HG02571 (cell line): ENCODE results near the gene RHOH.
"Not testable (repeated sequence)": the region's sequence is repeated elsewhere in the genome, so short reads cannot be mapped to it uniquely, and the experiment has no call there.

ENCODE experiments used
- ATAC-seq: cut with Tn5 transposase; IDR thresholded peaks from one replicate; pipeline ENCODE4 v1.9.1; 2021; ENCODE audit warnings: mild to moderate bottlenecking, moderate library complexity; ENCODE audit not compliant: unreplicated experiment

Gene RHOH

GRCh38 chr4:40256817-40257216 is 60.0 kb downstream of the RHOH start:
- no peak for ATAC-seq

- no peak for ATAC-seq
Observed at GRCh38 chr4:40258627-40259026, 61.8 kb downstream of the RHOH start.

GRCh38 chr4:40261231-40262076 is 64.6 kb downstream of the RHOH start:
- ATAC-seq, result no peak

DNA sequence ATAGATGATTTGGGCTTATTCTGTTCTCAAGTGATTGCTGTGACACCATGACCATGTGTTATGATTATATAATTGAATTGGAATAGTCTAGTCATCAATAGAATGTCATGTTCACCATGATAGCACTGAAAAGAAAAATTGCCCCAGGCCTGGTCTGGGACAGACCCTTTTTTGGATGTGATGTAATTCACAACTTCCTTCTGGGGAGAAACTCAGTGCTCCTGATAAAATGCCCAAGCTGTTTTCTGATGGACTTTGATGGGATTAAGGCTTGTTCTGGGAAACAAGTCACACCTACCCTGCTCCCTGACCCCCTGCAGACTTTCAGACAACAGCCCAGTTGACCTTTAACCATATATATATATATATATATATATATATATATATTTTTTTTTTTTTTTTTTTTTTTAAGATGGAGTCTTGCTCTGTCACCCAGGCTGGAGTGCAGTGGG is 65.3 kb downstream of the RHOH start:
- ATAC-seq, result no peak

- ATAC-seq, result no peak
Observed at GRCh38 chr4:40262861-40263260, 66.0 kb downstream of the RHOH start.

- ATAC-seq, result no peak
Observed at GRCh38 chr4:40264497-40264896, 67.7 kb downstream of the RHOH start.

DNA sequence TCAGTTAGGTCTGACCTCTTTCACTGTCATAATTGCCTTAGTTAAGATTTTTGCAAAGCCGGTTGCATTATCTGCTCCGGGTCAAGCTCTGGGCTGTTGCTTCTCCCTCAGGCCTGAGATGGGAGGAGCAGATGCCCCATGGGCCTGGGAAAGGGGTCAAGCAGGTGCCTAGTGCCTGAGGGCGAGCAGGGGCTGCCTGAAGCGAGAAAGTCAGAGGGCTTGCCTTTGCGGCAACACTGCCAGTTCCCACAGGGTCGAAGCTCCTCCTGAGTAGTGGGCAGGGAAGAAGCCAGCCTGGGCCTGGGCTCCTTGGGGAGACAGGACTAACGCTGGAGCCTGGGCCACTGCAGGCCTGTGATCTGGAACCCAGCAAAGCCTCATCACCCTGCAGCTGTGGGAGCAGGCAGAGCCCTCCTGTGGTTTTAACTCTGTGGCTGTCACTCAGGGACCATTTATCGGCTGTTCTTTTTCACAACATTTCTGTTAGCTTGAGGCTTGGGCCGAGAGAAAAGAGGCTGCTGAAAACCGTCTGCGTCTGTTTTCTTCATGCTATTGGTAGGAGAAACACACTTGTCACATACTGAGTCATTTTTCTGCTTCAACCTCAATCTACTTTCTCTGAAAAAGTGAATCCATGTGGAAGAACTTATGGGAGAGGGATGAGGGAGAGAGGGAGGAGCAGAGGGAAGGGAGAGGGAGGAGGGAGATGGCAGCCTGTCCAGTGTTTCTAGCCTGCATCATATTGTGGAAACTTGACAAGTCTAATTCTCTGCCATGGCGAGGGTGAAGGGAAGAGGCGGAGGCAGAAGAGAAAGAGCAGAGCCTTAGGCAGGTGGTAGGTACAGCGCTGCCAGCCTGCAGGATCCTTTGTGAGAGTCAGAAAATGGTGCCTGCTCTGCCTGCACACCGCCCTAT is 68.4 kb downstream of the RHOH start:
- ATAC-seq, result no peak

DNA sequence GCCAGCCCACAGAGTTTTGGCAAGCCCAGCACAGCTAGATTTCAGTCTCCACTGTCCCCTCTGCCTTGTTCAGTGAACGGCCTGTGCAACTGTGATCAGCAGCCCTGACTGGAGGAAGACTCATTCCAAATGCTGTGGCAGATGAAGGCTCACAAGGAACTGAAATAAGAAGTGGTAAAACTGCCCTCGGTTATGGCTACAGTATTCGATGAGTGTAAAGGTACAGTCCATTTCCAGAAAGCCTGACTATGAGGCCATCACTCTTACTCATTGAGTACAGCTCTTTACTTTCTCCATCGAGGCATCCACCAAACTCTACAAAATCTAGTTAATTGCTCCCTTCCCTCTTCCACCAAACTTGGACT is 69.1 kb downstream of the RHOH start:
- no peak for ATAC-seq

DNA sequence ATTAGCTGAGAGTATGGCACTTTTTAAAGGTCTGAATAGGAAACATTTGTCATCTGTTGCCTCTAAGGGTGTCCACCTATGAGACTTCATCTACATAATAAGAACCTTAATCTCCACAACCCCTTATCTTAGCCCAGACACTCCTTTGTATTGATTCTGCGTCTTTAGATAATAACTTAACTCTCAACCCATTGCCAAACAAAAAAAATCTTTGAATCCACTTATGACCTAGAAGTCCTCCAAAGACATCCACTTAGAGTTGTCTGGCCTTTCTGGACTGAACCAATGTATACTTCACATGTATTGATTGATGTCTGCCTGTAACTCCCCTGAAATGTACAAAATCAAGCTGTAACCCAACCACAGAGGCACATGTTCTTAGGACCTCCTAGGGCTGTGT is 72.3 kb downstream of the RHOH start:
- no peak for ATAC-seq

- no peak for ATAC-seq
Observed at GRCh38 chr4:40270609-40271008, 73.8 kb downstream of the RHOH start.

GRCh38 chr4:40275065-40275730 is 78.4 kb downstream of the RHOH start:
- ATAC-seq, result no peak

DNA sequence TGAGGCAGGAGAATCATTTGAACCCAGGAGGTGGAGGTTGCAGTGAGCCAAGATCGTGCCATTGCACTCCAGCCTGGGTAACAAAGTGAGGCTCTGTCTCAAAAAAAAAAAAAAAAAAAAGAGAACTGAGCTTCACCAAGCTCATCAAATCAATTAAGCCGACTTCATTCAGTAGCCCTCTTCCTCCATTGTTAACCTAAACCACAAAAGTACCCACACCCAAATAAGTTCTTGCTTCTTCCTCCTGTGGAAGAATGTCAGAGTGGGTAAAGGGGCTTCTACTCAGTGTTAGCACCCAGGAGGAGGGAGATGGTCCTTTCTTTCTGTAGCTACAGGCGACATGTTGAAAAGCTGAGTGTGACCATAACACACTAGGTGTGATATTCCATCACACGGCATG is 79.7 kb downstream of the RHOH start:
- ATAC-seq, result no peak

DNA sequence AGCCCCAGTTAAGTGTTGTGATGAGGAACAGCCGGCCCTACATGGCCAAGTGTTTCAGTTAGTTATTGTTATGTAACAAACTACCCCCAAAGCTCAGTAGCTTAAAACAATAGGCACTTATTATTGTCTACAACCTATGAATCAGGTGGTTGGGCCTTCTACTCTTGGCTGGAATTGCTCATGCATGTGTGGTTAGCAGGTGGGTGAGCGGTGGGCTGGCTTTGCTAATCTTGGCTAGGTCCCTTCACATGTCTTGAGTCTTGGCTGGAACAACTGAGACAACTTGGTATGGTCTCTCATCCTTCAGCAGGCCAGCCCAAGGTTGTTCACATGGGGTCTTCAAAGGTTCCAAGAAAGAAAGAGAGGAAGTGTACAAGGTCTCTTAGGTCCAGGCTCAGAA is 83.8 kb downstream of the RHOH start:
- ATAC-seq, result no peak

GRCh38 chr4:40281099-40281498 is 84.3 kb downstream of the RHOH start:
- ATAC-seq, result no peak

DNA sequence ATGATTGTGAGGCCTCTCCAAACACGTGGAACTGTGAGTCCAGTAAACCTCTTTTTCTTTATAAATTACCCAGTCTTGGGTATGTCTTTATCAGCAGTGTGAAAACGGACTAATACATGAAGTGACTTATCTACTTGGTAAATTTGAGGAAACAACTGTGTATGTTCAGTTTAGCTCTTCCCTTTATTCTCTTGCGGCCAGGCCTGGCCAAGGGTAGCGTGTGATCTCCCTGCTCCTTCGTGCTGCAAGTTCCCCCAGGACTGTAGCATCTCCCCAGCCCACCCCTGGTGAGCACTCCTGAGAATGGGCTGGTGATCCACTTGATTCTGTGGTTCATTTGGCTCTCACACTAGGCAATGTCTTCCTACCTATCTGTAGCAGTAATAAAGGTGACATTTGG is 85.1 kb downstream of the RHOH start:
- ATAC-seq, result no peak

- ATAC-seq, result not testable (repeated sequence)
Observed at GRCh38 chr4:40282857-40283256, 86.0 kb downstream of the RHOH start.

GRCh38 chr4:40283413-40283812 is 86.6 kb downstream of the RHOH start:
- ATAC-seq, result no peak

DNA sequence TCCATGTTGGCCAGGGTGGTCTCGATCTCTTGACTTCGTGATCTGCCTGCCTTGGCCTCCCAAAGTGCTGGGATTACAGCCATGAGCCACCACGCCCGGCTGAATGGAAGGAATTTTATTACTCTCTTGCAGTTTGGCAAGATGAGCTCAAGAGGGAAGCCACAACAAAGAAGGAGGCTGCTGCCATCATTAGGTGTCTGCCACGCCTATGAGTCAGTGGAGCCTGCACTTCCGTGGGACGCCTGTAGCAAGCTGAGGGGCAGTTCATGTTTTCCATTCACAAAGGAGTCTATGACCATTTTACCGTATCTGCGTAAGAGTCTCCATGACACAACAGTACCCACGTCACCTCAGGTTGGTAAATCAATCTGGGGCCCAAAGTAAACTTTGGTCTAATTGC is 87.1 kb downstream of the RHOH start:
- ATAC-seq, result no peak

- no peak for ATAC-seq
Observed at GRCh38 chr4:40285692-40286091, 88.9 kb downstream of the RHOH start.

GRCh38 chr4:40288566-40288965 is 91.7 kb downstream of the RHOH start:
- no peak for ATAC-seq
